CD14-positive monocyte (primary cell): ENCODE results near the gene PDCD1. TPM values are rescaled to one million over a fixed set of nuclear protein-coding genes. Genes with fewer than 3 reads are reported as not detected.

Source experiments
- DNase-seq, 3 donors: peaks; one replicate each; pipeline ENCODE4 v3.0.0-alpha.2; 2011 to 2022
- H2AFZ ChIP-seq: 2 replicates; pipeline ENCODE4 v1.6.0; 2012; ENCODE audit warnings: mild to moderate bottlenecking, low read depth, low read length, inconsistent platforms; ENCODE audit not compliant: insufficient read depth, poor library complexity, severe bottlenecking
- H3K27ac ChIP-seq, 2 donors: 1 replicate in 1 of 2; 2 replicates in 1 of 2; pipeline ENCODE4 v1.5.1; 2012 to 2013; ENCODE audit warnings: low read length in 2 of 2, control low read depth in 1 of 2, inconsistent platforms in 1 of 2, low read depth in 1 of 2, mild to moderate bottlenecking in 1 of 2
- H3K27me3 ChIP-seq, 2 donors: one replicate each; pipeline versions ENCODE4 v1.6.0 to v1.6.1; 2011 to 2013; ENCODE audit warnings: low read length in 2 of 2; ENCODE audit not compliant: control insufficient read depth in 2 of 2, insufficient read depth in 2 of 2
- H3K36me3 ChIP-seq, 2 donors: replicated peaks in 1 of 2; 1 replicate in 1 of 2; 2 replicates in 1 of 2; pipeline versions ENCODE4 v1.5.1 to v1.6.1; 2012 to 2013; ENCODE audit warnings: low read length in 2 of 2, control low read depth in 1 of 2, inconsistent platforms in 1 of 2, mild to moderate bottlenecking in 1 of 2; ENCODE audit not compliant: insufficient read depth in 2 of 2, control insufficient read depth in 1 of 2
- H3K4me1 ChIP-seq, 2 donors: 1 replicate in 1 of 2; 2 replicates in 1 of 2; pipeline versions ENCODE4 v1.5.1 to v1.6.1; 2012 to 2013; ENCODE audit warnings: low read length in 2 of 2, control low read depth in 1 of 2, inconsistent platforms in 1 of 2, mild to moderate bottlenecking in 1 of 2, moderate library complexity in 1 of 2; ENCODE audit not compliant: insufficient read depth in 2 of 2, control insufficient read depth in 1 of 2
- H3K4me2 ChIP-seq: replicated peaks from 2 replicates; pipeline ENCODE3; 2012; ENCODE audit warnings: low read length, moderate library complexity, mild to moderate bottlenecking; ENCODE audit not compliant: poor library complexity, severe bottlenecking; ENCODE audit errors: extremely low read depth
- H3K4me3 ChIP-seq, 3 experiments: fragments of 200-600 bp in 1 of 3; sonication (generic) in 1 of 3; replicated peaks in 1 of 3; 1 replicate in 2 of 3; 2 replicates in 1 of 3; pipeline ENCODE4 v1.5.1; 2011 to 2013; ENCODE audit warnings: low read length in 3 of 3, mild to moderate bottlenecking in 3 of 3, control low read depth in 2 of 3, low read depth in 2 of 3, inconsistent platforms in 1 of 3, moderate library complexity in 1 of 3
- H3K79me2 ChIP-seq: 2 replicates; pipeline ENCODE4 v1.6.0; 2012; ENCODE audit warnings: mild to moderate bottlenecking, control low read depth, inconsistent platforms, low read length, moderate library complexity; ENCODE audit not compliant: insufficient read depth
- H3K9ac ChIP-seq: 2 replicates; pipeline ENCODE4 v1.6.0; 2017; ENCODE audit warnings: low read length, mild to moderate bottlenecking; ENCODE audit not compliant: insufficient read depth, poor library complexity, severe bottlenecking
- H3K9me3 ChIP-seq, 2 donors: replicated peaks in 1 of 2; 1 replicate in 1 of 2; 2 replicates in 1 of 2; pipeline versions ENCODE4 v1.5.1 to v1.6.1; 2012 to 2013; ENCODE audit warnings: low read length in 2 of 2, control low read depth in 1 of 2; ENCODE audit not compliant: control insufficient read depth in 1 of 2, insufficient read depth in 1 of 2
- H4K20me1 ChIP-seq: 2 replicates; pipeline ENCODE4 v1.6.0; 2012; ENCODE audit warnings: mild to moderate bottlenecking, low read length, control low read depth, moderate library complexity; ENCODE audit not compliant: insufficient read depth
- H3K27ac Mint-ChIP-seq, 7 donors: one replicate each; pipeline ENCODE4 v1.8.0; 2020; ENCODE audit warnings: mild to moderate bottlenecking in 7 of 7, mixed read lengths in 7 of 7, moderate library complexity in 6 of 7, inconsistent platforms in 2 of 7
- H3K27me3 Mint-ChIP-seq, 3 donors: one replicate each; pipeline ENCODE4 v1.8.0; 2021 to 2022; ENCODE audit warnings: low read depth in 3 of 3, mild to moderate bottlenecking in 3 of 3, mixed read lengths in 3 of 3, moderate library complexity in 3 of 3, inconsistent platforms in 1 of 3
- H3K36me3 Mint-ChIP-seq, 2 donors: one replicate each; pipeline ENCODE4 v1.8.0; 2020; ENCODE audit warnings: mixed read lengths in 2 of 2, inconsistent platforms in 1 of 2, mild to moderate bottlenecking in 1 of 2
- H3K4me1 Mint-ChIP-seq: one replicate; pipeline ENCODE4 v1.8.0; 2020; ENCODE audit warnings: mild to moderate bottlenecking, mixed read lengths
- H3K4me3 Mint-ChIP-seq, 2 donors: one replicate each; pipeline ENCODE4 v1.8.0; 2020; ENCODE audit warnings: mild to moderate bottlenecking in 2 of 2, mixed read lengths in 2 of 2, moderate library complexity in 1 of 2
- H3K9me3 Mint-ChIP-seq, 7 donors: one replicate each; pipeline ENCODE4 v1.8.0; 2020 to 2022; ENCODE audit warnings: mixed read lengths in 7 of 7, mild to moderate bottlenecking in 6 of 7, moderate library complexity in 6 of 7, inconsistent platforms in 2 of 7
- WGBS: methylation state at CpG from one replicate; pipeline ENCODE4 v1.1.5; 2013; ENCODE audit warnings: missing lambda C conversion rate; ENCODE audit not compliant: insufficient coverage; 5-methylcytosine and 5-hydroxymethylcytosine counted together
- intact Hi-C, 2 donors: fragments of 100-400 bp; cut with micrococcal nuclease; formaldehyde crosslinking; loops; one replicate each; pipeline versions ENCODE4 v1.15.0 to v1.15.1; 2023
- polyA plus RNA-seq, 3 donors: library from polyadenylated mRNA; depleted of rRNA in 1 of 3; unstranded in 2 of 3; stranded (reverse) in 1 of 3; fragments of 300-500 nt in 2 of 3; fragments of >200 nt in 1 of 3; fragmentation: Illumina TruSeq in 2 of 3; gene quantifications; 1 replicate in 2 of 3; 2 replicates in 1 of 3; pipeline ENCODE4 v1.2.3, GENCODE V29; 2012 to 2021
- TF ChIP-seq, protein P1 (sequence below): fragments of 200-600 bp; IDR thresholded peaks from one replicate; pipeline ENCODE4 v1.8.0; 2022; ENCODE audit warnings: antibody characterized with exemption, mild to moderate bottlenecking

PDCD1 gene
- polyA plus RNA-seq, 3 donors: 0.08 TPM; not detected in 2

DNA sequence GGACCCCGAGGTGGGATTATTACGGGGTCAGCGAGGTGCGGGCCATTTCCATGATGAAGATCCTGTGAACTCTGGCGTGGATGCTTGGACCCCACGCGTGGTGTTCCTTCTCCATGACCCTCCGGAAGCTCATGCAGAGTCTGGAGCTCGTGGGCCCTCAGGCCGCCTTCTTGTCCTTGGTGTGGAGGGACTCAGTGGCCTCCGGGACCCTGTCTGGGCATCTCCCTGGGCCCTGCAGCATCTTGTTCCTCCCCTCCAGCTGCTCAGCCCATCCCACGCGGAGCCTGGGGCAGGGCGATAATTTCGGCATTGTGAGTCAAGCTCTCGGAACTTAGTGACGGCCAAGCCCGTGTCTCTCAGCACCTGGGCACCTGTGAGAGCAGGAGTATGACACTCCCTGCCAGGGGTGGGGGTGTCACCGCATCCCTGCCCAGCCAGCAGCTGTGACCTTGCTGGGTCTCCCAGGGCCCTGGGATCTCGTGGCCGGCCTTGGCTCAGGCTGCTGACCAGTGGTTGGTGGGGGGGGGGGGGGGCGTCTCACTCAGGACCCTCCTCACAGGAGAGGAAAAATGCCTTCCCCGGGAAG lies 35.5 kb upstream of the PDCD1 start:
- Histone ChIP-seq H3K4me2 (no peak overlapping the region), H3K27me3 (no peaks in the 10 kb centered on the region), H3K27ac (no peak overlapping the region), H3K79me2 (no peaks in the 10 kb centered on the region), H3K9me3 (no peaks in the 10 kb centered on the region), H3K36me3 (no peaks in the 10 kb centered on the region), H2AFZ (no peak overlapping the region), H4K20me1 (no peaks in the 10 kb centered on the region), H3K9ac (no peak overlapping the region), H3K4me1 (no peaks in the 10 kb centered on the region), H3K4me3 (no peak overlapping the region)
- no peaks in the 10 kb centered on the region for H3K27me3 Mint-ChIP-seq
- 95% methylated on average over 17 of the region's 23 CpGs for WGBS
- H3K4me3 Mint-ChIP-seq: no peak overlapping the region
- H3K36me3 Mint-ChIP-seq: peaks cover 6 to 11% of the 10 kb centered on the region in 2 donors
- TF ChIP-seq, protein P1, sequence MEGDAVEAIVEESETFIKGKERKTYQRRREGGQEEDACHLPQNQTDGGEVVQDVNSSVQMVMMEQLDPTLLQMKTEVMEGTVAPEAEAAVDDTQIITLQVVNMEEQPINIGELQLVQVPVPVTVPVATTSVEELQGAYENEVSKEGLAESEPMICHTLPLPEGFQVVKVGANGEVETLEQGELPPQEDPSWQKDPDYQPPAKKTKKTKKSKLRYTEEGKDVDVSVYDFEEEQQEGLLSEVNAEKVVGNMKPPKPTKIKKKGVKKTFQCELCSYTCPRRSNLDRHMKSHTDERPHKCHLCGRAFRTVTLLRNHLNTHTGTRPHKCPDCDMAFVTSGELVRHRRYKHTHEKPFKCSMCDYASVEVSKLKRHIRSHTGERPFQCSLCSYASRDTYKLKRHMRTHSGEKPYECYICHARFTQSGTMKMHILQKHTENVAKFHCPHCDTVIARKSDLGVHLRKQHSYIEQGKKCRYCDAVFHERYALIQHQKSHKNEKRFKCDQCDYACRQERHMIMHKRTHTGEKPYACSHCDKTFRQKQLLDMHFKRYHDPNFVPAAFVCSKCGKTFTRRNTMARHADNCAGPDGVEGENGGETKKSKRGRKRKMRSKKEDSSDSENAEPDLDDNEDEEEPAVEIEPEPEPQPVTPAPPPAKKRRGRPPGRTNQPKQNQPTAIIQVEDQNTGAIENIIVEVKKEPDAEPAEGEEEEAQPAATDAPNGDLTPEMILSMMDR: no peak
- H3K9me3 Mint-ChIP-seq: peaks cover 0 to 4% (median 2%) of the 10 kb centered on the region in 7 donors
- intact Hi-C loops: loop anchor here in 1 of 2 donors (5.0 kb wide), 1 partner anchor 277 kb away; no protein-coding TSS in a partner anchor
- no peak overlapping the region for H3K27ac Mint-ChIP-seq
- no peak for DNase-seq
- H3K4me1 Mint-ChIP-seq: no peaks in the 10 kb centered on the region

DNA sequence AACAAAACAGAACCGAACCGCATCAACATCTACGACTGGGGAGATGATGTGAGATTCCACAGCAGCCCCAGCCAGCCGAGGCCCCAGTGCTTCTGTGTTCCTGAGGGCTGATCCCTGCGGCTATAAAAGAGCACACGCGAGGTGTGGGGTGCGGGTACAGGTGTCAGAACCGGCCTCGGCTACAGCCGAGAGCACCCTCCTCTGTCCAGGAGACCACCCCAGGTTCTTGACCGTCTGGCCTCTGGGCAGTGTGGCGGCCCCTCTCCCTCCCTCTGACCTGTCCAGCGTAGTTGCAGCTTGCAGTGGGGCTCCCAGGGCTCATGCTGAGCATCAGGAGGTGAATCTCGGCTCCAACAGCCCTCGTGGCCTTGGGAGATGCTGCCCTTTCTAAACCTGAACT lies 34.6 kb upstream of the PDCD1 start:
- Histone ChIP-seq H3K27me3 (no peaks in the 10 kb centered on the region), H4K20me1 (no peaks in the 10 kb centered on the region), H3K27ac (no peak overlapping the region), H3K4me1 (no peaks in the 10 kb centered on the region), H3K4me3 (no peak overlapping the region), H3K36me3 (no peaks in the 10 kb centered on the region), H3K9ac (no peak overlapping the region), H3K4me2 (no peak overlapping the region), H3K79me2 (no peaks in the 10 kb centered on the region), H2AFZ (no peak overlapping the region), H3K9me3 (no peaks in the 10 kb centered on the region)
- no peak for DNase-seq
- H3K9me3 Mint-ChIP-seq: peaks cover 0 to 4% (median 2%) of the 10 kb centered on the region in 7 donors
- no peaks in the 10 kb centered on the region for H3K27me3 Mint-ChIP-seq
- no peak overlapping the region for H3K27ac Mint-ChIP-seq
- H3K4me1 Mint-ChIP-seq: no peaks in the 10 kb centered on the region
- WGBS: 98% methylated on average over 14 of the region's 16 CpGs
- H3K36me3 Mint-ChIP-seq: peaks cover 7 to 11% of the 10 kb centered on the region in 2 donors
- intact Hi-C loops: loop anchor here in 1 of 2 donors (5.0 kb wide), 1 partner anchor 276 kb away; no protein-coding TSS in a partner anchor
- no peak overlapping the region for H3K4me3 Mint-ChIP-seq
- TF ChIP-seq, protein P1: no peak
